Thoracic aorta (tissue), 2 donors: Measurements from ENCODE around the gene ITM2C. TPM values are rescaled to one million over a fixed set of nuclear protein-coding genes. Genes with fewer than 3 reads are reported as not detected.

ENCODE experiments used
- ATAC-seq: fragments of 150-250 bp; one replicate; pipeline ENCODE4 v1.8.0; 2017; ENCODE audit warnings: low read depth; ENCODE audit not compliant: insufficient number of reproducible peaks, low FRiP score
- DNase-seq: peaks from one replicate; pipeline ENCODE4 v3.0.0-alpha.2; 2020; ENCODE audit warnings: low spot score
- H3K27ac ChIP-seq, 2 donors: fragments of 200-600 bp; sonication (generic); 1 replicate in 1 of 2; 2 replicates in 1 of 2; pipeline ENCODE4 v1.5.1; 2016; ENCODE audit warnings: mild to moderate bottlenecking in 2 of 2, moderate library complexity in 2 of 2
- H3K27me3 ChIP-seq: fragments of 200-600 bp; sonication (generic); replicated peaks from 2 replicates; pipeline ENCODE4 v1.6.0; 2016; ENCODE audit warnings: mild to moderate bottlenecking; ENCODE audit not compliant: insufficient read depth
- H3K36me3 ChIP-seq: fragments of 200-600 bp; sonication (generic); one replicate; pipeline ENCODE4 v1.5.1; 2016
- H3K4me1 ChIP-seq, 2 donors: fragments of 200-600 bp; sonication (generic); 1 replicate in 1 of 2; 2 replicates in 1 of 2; pipeline versions ENCODE4 v1.5.1 to v1.6.0; 2016; ENCODE audit warnings: low read depth in 2 of 2, mild to moderate bottlenecking in 1 of 2; ENCODE audit not compliant: control insufficient read depth in 1 of 2
- H3K4me3 ChIP-seq: fragments of 200-600 bp; sonication (generic); 2 replicates; pipeline ENCODE4 v1.5.1; 2016; ENCODE audit warnings: mild to moderate bottlenecking
- H3K9me3 ChIP-seq: fragments of 200-600 bp; sonication (generic); 2 replicates; pipeline ENCODE4 v1.5.1; 2016
- total RNA-seq, 2 donors: library from RNA; depleted of rRNA; stranded (reverse); fragments of >200 nt; gene quantifications; one replicate each; pipeline versions ENCODE4 v1.1.0 to v1.2.3, GENCODE V29; 2016
- TF ChIP-seq, protein P1 (sequence below): fragments of 200-600 bp; sonication (generic); IDR thresholded peaks from one replicate; pipeline ENCODE4 v1.5.1; 2019; ENCODE audit warnings: antibody characterized with exemption

ITM2C gene
- total RNA-seq, 2 donors from 2014 or later: 65.5 to 70.6 TPM

DNA sequence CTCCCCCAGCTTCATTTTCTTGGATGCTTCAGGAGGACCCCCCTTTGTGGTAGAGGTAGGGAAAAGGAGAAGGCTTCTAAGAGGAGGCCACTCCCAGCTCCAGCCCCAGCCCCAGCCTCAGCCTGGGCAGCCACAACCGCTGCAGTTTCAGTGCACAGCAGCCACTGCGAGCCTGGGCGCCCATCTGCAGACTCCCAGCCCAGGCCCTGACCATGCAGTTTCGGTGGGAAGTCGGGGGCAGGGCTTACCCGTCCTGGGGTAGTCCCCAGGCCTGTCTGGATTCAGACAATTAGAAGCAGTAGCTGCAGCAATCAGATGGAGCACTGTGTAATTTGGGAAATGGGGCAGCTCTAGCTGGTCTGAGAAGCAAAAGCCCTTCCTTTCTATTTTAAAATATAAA is 28.6 kb downstream of the ITM2C start:
- H3K36me3 ChIP-seq: no peaks in the 10 kb centered on the region
- H3K27me3 ChIP-seq: no peaks in the 10 kb centered on the region
- TF ChIP-seq, protein P1, sequence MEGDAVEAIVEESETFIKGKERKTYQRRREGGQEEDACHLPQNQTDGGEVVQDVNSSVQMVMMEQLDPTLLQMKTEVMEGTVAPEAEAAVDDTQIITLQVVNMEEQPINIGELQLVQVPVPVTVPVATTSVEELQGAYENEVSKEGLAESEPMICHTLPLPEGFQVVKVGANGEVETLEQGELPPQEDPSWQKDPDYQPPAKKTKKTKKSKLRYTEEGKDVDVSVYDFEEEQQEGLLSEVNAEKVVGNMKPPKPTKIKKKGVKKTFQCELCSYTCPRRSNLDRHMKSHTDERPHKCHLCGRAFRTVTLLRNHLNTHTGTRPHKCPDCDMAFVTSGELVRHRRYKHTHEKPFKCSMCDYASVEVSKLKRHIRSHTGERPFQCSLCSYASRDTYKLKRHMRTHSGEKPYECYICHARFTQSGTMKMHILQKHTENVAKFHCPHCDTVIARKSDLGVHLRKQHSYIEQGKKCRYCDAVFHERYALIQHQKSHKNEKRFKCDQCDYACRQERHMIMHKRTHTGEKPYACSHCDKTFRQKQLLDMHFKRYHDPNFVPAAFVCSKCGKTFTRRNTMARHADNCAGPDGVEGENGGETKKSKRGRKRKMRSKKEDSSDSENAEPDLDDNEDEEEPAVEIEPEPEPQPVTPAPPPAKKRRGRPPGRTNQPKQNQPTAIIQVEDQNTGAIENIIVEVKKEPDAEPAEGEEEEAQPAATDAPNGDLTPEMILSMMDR: no peak
- no peaks in the 10 kb centered on the region for H3K9me3 ChIP-seq
- H3K4me3 ChIP-seq: no peak overlapping the region
- DNase-seq (no peak), ATAC-seq (no peak)
- no peak overlapping the region for H3K27ac ChIP-seq
- H3K4me1 ChIP-seq: no peaks in the 10 kb centered on the region

DNA sequence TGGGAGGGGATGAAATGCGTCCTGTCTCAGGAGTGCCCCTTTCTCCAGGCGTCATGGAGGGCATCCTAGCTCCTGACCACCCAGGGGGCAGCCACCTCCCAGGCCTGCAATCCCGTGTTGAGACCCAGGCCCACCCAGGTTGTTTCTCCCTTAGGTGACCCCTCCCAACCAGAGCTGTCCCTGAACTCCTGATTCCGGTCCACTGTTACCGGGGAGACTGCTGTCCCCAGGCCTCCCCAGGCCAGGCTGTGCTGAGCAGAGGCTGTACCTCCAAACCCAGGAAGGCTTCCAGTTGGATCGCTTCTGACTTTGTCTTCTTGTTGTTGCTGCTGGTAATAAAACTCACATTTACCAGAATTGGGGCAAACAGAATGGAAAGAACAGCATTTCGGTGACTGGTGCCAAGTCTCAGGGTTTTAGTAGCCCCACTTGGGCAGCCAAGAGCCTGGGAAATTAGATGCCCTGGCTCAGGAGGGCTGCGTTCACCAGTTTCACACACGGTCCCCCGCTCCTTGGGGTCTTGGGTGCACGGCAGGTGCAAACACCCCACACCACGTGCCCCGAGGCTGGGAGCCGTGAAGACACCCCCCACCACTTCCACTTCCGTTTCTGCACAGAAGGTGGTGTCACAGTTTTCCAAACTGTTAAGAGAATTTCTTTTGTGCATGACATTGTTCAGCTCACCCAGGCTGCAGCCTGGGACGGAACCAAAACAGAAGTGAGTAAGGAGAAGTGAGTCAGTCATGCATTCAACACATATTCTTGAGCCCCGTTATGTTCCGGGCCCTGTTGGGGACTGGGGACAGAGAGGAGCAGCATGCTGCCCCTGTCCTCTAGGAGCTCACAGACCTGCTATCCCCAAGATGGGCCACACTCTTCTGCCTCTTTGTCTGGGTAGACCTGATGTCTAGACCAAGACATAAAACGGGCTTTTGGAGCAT is 29.4 kb downstream of the ITM2C start:
- H3K9me3 ChIP-seq: no peaks in the 10 kb centered on the region
- H3K4me3 ChIP-seq: no peak overlapping the region
- DNase-seq (no peak), ATAC-seq (no peak)
- H3K27me3 ChIP-seq: no peaks in the 10 kb centered on the region
- H3K36me3 ChIP-seq: no peaks in the 10 kb centered on the region
- H3K4me1 ChIP-seq: no peaks in the 10 kb centered on the region
- no peak overlapping the region for H3K27ac ChIP-seq
- TF ChIP-seq, protein P1: no peak

DNA sequence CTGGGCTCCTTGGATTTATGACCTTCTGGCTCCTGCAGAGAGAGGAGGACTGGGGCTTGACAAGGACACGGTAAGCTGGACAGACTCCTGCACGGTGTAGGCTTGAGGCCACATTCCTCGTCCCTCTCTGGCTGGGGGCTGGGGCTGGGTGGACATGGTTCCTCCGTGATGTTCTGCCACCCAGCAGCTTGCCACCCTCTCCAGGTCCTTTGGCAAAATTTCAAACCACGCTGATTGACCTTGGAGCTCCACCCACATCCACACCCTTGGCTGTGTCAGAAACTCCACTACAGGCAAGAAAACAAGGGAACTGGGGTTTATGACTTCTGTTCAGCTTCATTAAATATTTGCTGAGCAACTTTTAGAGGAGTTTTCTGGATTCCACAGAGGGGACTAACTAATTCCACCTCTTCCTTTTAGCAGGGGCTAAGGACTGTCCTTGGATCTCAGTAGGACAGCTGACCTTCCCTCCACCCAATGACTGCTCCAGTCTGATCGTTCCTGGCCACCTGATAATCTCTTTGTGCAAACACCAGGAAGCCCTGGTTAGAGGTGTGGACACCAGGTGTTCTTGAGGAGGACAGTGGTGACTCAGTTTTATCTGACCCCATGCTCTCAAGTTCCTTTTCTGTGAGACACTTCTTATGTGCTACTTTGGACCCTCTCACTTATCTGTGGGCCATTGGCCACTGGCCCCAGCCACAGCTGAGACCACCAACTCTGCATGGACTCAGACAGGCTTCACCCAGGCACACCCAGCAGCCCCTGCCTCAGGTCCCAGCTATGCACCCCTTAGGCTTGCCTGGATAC is 31.0 kb downstream of the ITM2C start:
- Histone ChIP-seq H3K4me3 (no peak overlapping the region), H3K9me3 (no peaks in the 10 kb centered on the region), H3K4me1 (no peaks in the 10 kb centered on the region), H3K36me3 (no peaks in the 10 kb centered on the region), H3K27me3 (no peaks in the 10 kb centered on the region), H3K27ac (no peak overlapping the region)
- ATAC-seq: no peak
- no peak for DNase-seq
- TF ChIP-seq, protein P1: no peak

DNA sequence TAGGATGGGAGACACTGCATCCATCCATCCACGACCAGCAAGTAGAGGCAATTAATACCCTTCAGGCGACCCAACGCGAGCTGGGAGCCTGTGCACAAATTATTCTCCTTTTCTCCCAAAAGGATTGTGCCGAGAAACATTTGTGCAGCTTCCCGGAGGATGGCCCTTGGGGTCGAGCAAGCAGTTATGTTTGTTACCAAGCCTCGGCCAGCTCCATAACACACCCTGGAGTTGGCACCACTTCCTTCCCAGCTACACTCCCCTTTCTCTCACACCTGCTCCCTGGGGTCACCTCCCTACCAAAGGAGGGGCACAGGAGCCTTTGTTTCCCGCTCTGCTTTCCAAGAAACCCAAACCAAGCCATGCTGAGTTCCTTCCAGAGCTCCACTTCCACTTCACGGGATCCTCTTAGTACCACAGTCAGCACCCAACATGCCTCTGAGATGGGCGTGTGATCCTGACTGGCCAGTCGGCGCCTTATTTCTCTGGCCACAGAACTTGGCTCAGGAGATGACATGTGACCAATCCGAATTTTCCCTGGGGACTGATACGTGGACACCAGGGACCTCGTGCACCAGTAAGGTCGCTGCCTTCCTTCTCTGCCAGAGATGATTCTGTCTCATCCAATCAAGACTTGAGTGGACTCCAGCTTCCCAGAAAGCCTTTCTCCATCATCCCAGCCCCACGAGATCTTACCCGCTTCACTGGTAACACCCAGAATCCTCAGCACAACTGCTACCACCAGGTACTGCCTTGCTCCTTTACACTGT is 31.8 kb downstream of the ITM2C start:
- no peaks in the 10 kb centered on the region for H3K27me3 ChIP-seq
- H3K4me1 ChIP-seq: no peaks in the 10 kb centered on the region
- H3K27ac ChIP-seq: no peak overlapping the region
- H3K4me3 ChIP-seq: no peak overlapping the region
- no peak for DNase-seq
- H3K9me3 ChIP-seq: no peaks in the 10 kb centered on the region
- TF ChIP-seq, protein P1: no peak
- ATAC-seq: no peak
- no peaks in the 10 kb centered on the region for H3K36me3 ChIP-seq
